GM12878 (cell line): ENCODE data around the gene RASIP1. TPM values are rescaled to one million over a fixed set of nuclear protein-coding genes. Genes with fewer than 3 reads are reported as not detected.

Source experiments
- ATAC-seq: fragments of 200-7000 bp; cut with Tn5 transposase; 3 replicates; pipeline ENCODE4 v1.9.1; 2020; ENCODE audit warnings: mild to moderate bottlenecking, moderate library complexity
- BruUV-seq: library from RNA; stranded (reverse); fragments of 400-500 nt; replicated peaks from 2 replicates; lab custom pipeline; 2021; lab: Mats Ljungman, UMichigan
- CTCF ChIA-PET: fragments of 300-600 bp; sonication (Branson Sonifier 250); formaldehyde crosslinking; extraction: SDS; loops from one replicate; lab custom pipeline; 2021; ENCODE audit warnings: inconsistent platforms; lab: Yijun Ruan, JAX
- POLR2A ChIA-PET: fragments of 350-600 bp; formaldehyde crosslinking; extraction: SDS; loops from one replicate; lab custom pipeline; 2021; ENCODE audit warnings: inconsistent platforms; lab: Charles Lee
- RAD21 ChIA-PET: fragments of 300-600 bp; sonication (Branson Sonifier 250); formaldehyde crosslinking; loops from one replicate; lab custom pipeline; 2023; ENCODE audit warnings: antibody characterized with exemption; ENCODE audit not compliant: unreplicated experiment; lab: Charles Lee
- SMC1A ChIA-PET: fragments of 300-600 bp; sonication (Branson Sonifier 250); formaldehyde crosslinking; loops from one replicate; lab custom pipeline; 2023; ENCODE audit not compliant: unreplicated experiment, uncharacterized antibody; lab: Charles Lee
- DNase-seq: peaks from one replicate; pipeline ENCODE4 v3.0.0-alpha.2; 2011; ENCODE audit warnings: low read depth, low spot score
- FAIRE-seq: peaks from 3 replicates; lab custom pipeline; 2011; peaks lifted over from hg19 to GRCh38; lab: Jason Lieb, UNC
- H2AFZ ChIP-seq: 2 replicates; pipeline ENCODE4 v1.6.0; 2011; ENCODE audit warnings: low read depth, low read length, control low read depth; ENCODE audit not compliant: control insufficient read depth
- H3K27ac ChIP-seq: 2 replicates; pipeline ENCODE4 v1.5.1; 2011; ENCODE audit warnings: control low read depth; ENCODE audit not compliant: control insufficient read depth, insufficient read depth
- H3K27me3 ChIP-seq, 2 experiments: replicated peaks in 1 of 2; 2 replicates each; pipeline versions ENCODE4 v1.6.0 to v1.6.1; 2011; ENCODE audit warnings: low read length in 1 of 2; ENCODE audit not compliant: control insufficient read depth in 2 of 2, insufficient read depth in 2 of 2
- H3K36me3 ChIP-seq, 2 experiments: 2 replicates each; pipeline ENCODE4 v1.5.1; 2011; ENCODE audit warnings: low read length in 1 of 2; ENCODE audit not compliant: control insufficient read depth in 2 of 2, insufficient read depth in 2 of 2
- H3K4me1 ChIP-seq: 2 replicates; pipeline ENCODE4 v1.6.1; 2011; ENCODE audit warnings: mild to moderate bottlenecking, low read length, moderate library complexity, mixed read lengths; ENCODE audit not compliant: control insufficient read depth, insufficient read depth
- H3K4me2 ChIP-seq: 2 replicates; pipeline ENCODE4 v1.6.0; 2011; ENCODE audit warnings: control low read depth; ENCODE audit not compliant: control insufficient read depth, insufficient read depth
- H3K4me3 ChIP-seq: fragments of 200-600 bp; sonication (generic); 2 replicates; pipeline ENCODE4 v1.5.1; 2016
- H3K79me2 ChIP-seq: 2 replicates; pipeline ENCODE4 v1.6.0; 2011; ENCODE audit warnings: low read length; ENCODE audit not compliant: control insufficient read depth, insufficient read depth
- H3K9ac ChIP-seq: 2 replicates; pipeline ENCODE4 v1.8.0; 2011; ENCODE audit warnings: low read length, control low read depth, mixed read lengths; ENCODE audit not compliant: control insufficient read depth, insufficient read depth
- H3K9me3 ChIP-seq: replicated peaks from 3 replicates; pipeline ENCODE4 v1.5.1; 2011; ENCODE audit warnings: mild to moderate bottlenecking, low read length; ENCODE audit not compliant: control insufficient read depth, insufficient read depth
- H4K20me1 ChIP-seq: 2 replicates; pipeline ENCODE4 v1.6.0; 2011; ENCODE audit not compliant: control insufficient read depth, insufficient read depth
- HSF1 ChIP-seq: fragments of 150-350 bp; IDR thresholded peaks from 2 replicates; pipeline ENCODE4 v1.6.1; 2014; ENCODE audit warnings: mild to moderate bottlenecking, low read depth, low read length
- IRF5 ChIP-seq: fragments of 450-650 bp; IDR thresholded peaks from 2 replicates; pipeline ENCODE4 v1.6.1; 2017; ENCODE audit warnings: borderline replicate concordance
- JUND ChIP-seq: IDR thresholded peaks from 2 replicates; pipeline ENCODE4 v1.6.1; 2012; ENCODE audit warnings: low read depth, mild to moderate bottlenecking, low read length, improper control_type of control experiment, moderate library complexity
- MEF2B ChIP-seq: fragments of 450-650 bp; IDR thresholded peaks from 2 replicates; pipeline ENCODE4 v1.6.1; 2018; ENCODE audit warnings: mild to moderate bottlenecking, moderate library complexity; ENCODE audit not compliant: partially characterized antibody, poor library complexity, severe bottlenecking
- REST ChIP-seq: IDR thresholded peaks from 2 replicates; pipeline ENCODE4 v1.6.1; 2012; ENCODE audit warnings: mild to moderate bottlenecking, low read depth, low read length
- STAT1 ChIP-seq: fragments of 450-650 bp; conservative IDR thresholded peaks from 2 replicates; pipeline ENCODE4 v1.6.1; 2014; ENCODE audit warnings: antibody characterized with exemption, mild to moderate bottlenecking
- USF1 ChIP-seq: IDR thresholded peaks from 2 replicates; pipeline ENCODE4 v1.6.1; 2011; ENCODE audit warnings: borderline replicate concordance, low read depth, mild to moderate bottlenecking, moderate library complexity, mixed read lengths, low read length; ENCODE audit not compliant: insufficient read depth; ENCODE audit errors: extremely low read length
- ZNF274 ChIP-seq: IDR thresholded peaks from one replicate; pipeline ENCODE4 v1.8.0; 2011; ENCODE audit not compliant: insufficient read length, insufficient read depth
- ZNF384 ChIP-seq: IDR thresholded peaks from 2 replicates; pipeline ENCODE4 v1.6.1; 2012; ENCODE audit warnings: low read depth, mild to moderate bottlenecking, low read length, improper control_type of control experiment, borderline replicate concordance
- WGBS: methylation state at CpG from one replicate; pipeline ENCODE4 v1.1.6; 2016; ENCODE audit warnings: low lambda C conversion rate; ENCODE audit not compliant: insufficient replicate concordance, insufficient coverage; ENCODE audit errors: missing lambda C conversion rate; 5-methylcytosine and 5-hydroxymethylcytosine counted together
- in situ Hi-C: fragments of 300-500 bp; cut with MboI; formaldehyde crosslinking; loops from 9 replicates; pipeline ENCODE4 v1.14.3; 2018; ENCODE audit warnings: mixed read lengths
- intact Hi-C: fragments of 100-400 bp; cut with micrococcal nuclease; formaldehyde crosslinking; loops from one replicate; pipeline ENCODE4 v1.14.2; 2022; ENCODE audit not compliant: unreplicated experiment
- polyA plus RNA-seq, 11 experiments: library from polyadenylated mRNA; depleted of rRNA in 4 of 11; unstranded in 6 of 11; stranded (reverse) in 5 of 11; fragments of >200 nt; fragmentation: Nextera tagmentation in 4 of 11; fragmentation: Illumina TruSeq in 1 of 11; extraction: Ambion mirVana in 4 of 11; extraction: Trizol in 1 of 11; gene quantifications; 1 replicate in 1 of 11; 2 replicates in 10 of 11; pipeline versions ENCODE4 v1.2.1 to v1.2.3, GENCODE V29; 2011 to 2016; ENCODE audit warnings: inconsistent platforms in 2 of 11, missing spikeins in 2 of 11, low read depth in 1 of 11
- total RNA-seq, 4 experiments: library from RNA; depleted of rRNA in 3 of 4; stranded (reverse); fragments of >200 nt in 3 of 4; fragmentation: Illumina TruSeq in 1 of 4; extraction: Trizol in 1 of 4; gene quantifications; 2 replicates each; pipeline versions ENCODE4 v1.2.1 to v1.2.3, GENCODE V29; 2013 to 2021
- TF ChIP-seq, protein P1 (sequence below): fragments of 450-650 bp; IDR thresholded peaks from 2 replicates; pipeline ENCODE4 v1.6.1; 2016; ENCODE audit warnings: mild to moderate bottlenecking, moderate library complexity, borderline replicate concordance

Gene RASIP1
- total and polyA plus RNA-seq, 10 of the 15 experiments (the other 5 are each of a cell fraction or from before 2014, with no cell fraction given): 0.08 TPM; not detected in 9

- TF ChIP-seq IRF5 (no peak), USF1 (no peak), HSF1 (no peak), STAT1 (no peak), JUND (no peak), MEF2B (no peak), ZNF384 (no peak)
These were observed 17.3 kb upstream of the RASIP1 start (continued) for GRCh38 chr19:48757741-48758144.

DNA sequence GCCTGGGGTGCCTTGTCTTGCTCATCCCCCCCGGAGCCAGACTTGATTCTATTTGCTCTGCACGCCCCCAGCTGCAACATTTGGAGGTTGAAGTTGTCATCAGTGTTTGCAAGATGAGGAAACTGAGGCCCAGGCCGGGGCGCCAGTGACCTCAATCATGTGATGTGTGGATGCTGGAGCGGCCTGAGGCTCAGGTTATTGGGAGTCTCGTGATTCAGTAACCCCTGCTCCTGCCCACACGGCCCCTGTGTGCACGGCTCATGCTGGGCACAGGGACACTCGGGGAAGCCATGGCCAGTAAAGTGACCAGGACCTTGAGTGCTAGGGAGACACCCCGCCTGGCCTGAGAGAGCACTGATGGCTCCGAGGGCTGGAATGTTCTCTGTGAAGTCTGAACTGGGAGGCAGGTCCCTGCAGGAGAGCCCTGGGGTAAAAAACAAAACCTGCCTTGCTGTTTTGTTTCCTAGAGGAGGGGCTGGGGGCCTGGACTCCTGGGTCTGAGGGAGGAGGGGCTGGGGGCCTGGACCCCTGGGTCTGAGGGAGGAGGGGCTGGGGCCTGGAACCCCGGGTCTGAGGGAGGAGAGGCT is 16.8 kb upstream of the RASIP1 start:
- no peak for FAIRE-seq
- POLR2A ChIA-PET: no interaction called here
- TF ChIP-seq, protein P1, sequence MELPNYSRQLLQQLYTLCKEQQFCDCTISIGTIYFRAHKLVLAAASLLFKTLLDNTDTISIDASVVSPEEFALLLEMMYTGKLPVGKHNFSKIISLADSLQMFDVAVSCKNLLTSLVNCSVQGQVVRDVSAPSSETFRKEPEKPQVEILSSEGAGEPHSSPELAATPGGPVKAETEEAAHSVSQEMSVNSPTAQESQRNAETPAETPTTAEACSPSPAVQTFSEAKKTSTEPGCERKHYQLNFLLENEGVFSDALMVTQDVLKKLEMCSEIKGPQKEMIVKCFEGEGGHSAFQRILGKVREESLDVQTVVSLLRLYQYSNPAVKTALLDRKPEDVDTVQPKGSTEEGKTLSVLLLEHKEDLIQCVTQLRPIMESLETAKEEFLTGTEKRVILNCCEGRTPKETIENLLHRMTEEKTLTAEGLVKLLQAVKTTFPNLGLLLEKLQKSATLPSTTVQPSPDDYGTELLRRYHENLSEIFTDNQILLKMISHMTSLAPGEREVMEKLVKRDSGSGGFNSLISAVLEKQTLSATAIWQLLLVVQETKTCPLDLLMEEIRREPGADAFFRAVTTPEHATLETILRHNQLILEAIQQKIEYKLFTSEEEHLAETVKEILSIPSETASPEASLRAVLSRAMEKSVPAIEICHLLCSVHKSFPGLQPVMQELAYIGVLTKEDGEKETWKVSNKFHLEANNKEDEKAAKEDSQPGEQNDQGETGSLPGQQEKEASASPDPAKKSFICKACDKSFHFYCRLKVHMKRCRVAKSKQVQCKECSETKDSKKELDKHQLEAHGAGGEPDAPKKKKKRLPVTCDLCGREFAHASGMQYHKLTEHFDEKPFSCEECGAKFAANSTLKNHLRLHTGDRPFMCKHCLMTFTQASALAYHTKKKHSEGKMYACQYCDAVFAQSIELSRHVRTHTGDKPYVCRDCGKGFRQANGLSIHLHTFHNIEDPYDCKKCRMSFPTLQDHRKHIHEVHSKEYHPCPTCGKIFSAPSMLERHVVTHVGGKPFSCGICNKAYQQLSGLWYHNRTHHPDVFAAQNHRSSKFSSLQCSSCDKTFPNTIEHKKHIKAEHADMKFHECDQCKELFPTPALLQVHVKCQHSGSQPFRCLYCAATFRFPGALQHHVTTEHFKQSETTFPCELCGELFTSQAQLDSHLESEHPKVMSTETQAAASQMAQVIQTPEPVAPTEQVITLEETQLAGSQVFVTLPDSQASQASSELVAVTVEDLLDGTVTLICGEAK: no peak
- no peak for TF ChIP-seq ZNF274
- TF ChIP-seq REST: no peak

More for the DNA sequence above, 16.8 kb upstream of the RASIP1 start:
- in situ Hi-C loops: no loop called here
- ATAC-seq (no peak), DNase-seq (no peak)
- 35% methylated on average over 11 of the region's 12 CpGs for WGBS
- H3K27me3 ChIP-seq: peaks cover 2 to 6% of the 10 kb centered on the region in 2 experiments; a peak in 3 of 4 replicates
- H3K79me2 ChIP-seq: no peaks in the 10 kb centered on the region
- BruUV-seq: no TSS peak
- RAD21 ChIA-PET: no interaction called here
- CTCF ChIA-PET: no interaction called here
- no peaks in the 10 kb centered on the region for H4K20me1 ChIP-seq
- no peaks in the 10 kb centered on the region for H3K4me1 ChIP-seq
- H3K4me3 ChIP-seq: no peak overlapping the region
- H3K4me2 ChIP-seq: no peak overlapping the region
- H3K9ac ChIP-seq: no peak overlapping the region
- no peak overlapping the region for H2AFZ ChIP-seq
- SMC1A ChIA-PET: no interaction called here
- no peaks in the 10 kb centered on the region for H3K9me3 ChIP-seq
- H3K36me3 ChIP-seq: no peaks in the 10 kb centered on the region
- intact Hi-C loops: no loop called here
- H3K27ac ChIP-seq: no peak overlapping the region
